Neural cell (in vitro differentiated cells): ENCODE measurements around the gene LCN9. TPM values are rescaled to one million over a fixed set of nuclear protein-coding genes. Genes with fewer than 3 reads are reported as not detected.
A peak's percentile ranks its signal among the peaks of the same experiment; 100 is the strongest.

Experiments used
- H2AFZ ChIP-seq: fragments of 200-600, 300-800 bp; sonication (generic), shearing (Covaris generic); 2 replicates; pipeline ENCODE4 v1.6.0; 2014; ENCODE audit warnings: low read depth, mild to moderate bottlenecking, antibody characterized with exemption, low read length, moderate library complexity
- H3F3A ChIP-seq: fragments of 200-600 bp; shearing (Covaris generic); 2 replicates; pipeline ENCODE4 v1.6.1; 2016; ENCODE audit warnings: mild to moderate bottlenecking, moderate library complexity, mixed read lengths, antibody characterized with exemption, low read length; ENCODE audit not compliant: insufficient read depth, poor library complexity, severe bottlenecking
- H3K27ac ChIP-seq: fragments of 200-600, 300-800 bp; sonication (generic), shearing (Covaris generic); 2 replicates; pipeline ENCODE4 v1.5.1; 2014; ENCODE audit warnings: mild to moderate bottlenecking, low read length, moderate library complexity
- H3K27me3 ChIP-seq: fragments of 300-800, 200-600 bp; sonication (generic), shearing (Covaris generic); 2 replicates; pipeline ENCODE4 v1.6.0; 2014; ENCODE audit warnings: mild to moderate bottlenecking, low read depth, low read length, moderate library complexity; ENCODE audit not compliant: insufficient read depth
- H3K36me3 ChIP-seq: fragments of 300-800, 200-600 bp; sonication (generic), shearing (Covaris generic); 2 replicates; pipeline ENCODE4 v1.5.1; 2014; ENCODE audit warnings: mild to moderate bottlenecking, antibody characterized with exemption, low read length, moderate library complexity; ENCODE audit not compliant: insufficient read depth
- H3K4me2 ChIP-seq: fragments of 300-800, 200-600 bp; sonication (generic), shearing (Covaris generic); 2 replicates; pipeline ENCODE4 v1.6.0; 2014; ENCODE audit warnings: mild to moderate bottlenecking, low read length
- H3K4me3 ChIP-seq: fragments of 300-800, 200-600 bp; sonication (generic), shearing (Covaris generic); 2 replicates; pipeline ENCODE4 v1.5.1; 2014; ENCODE audit warnings: mild to moderate bottlenecking, low read length, moderate library complexity
- H3K79me2 ChIP-seq: fragments of 200-600 bp; shearing (Covaris generic); replicated peaks from 2 replicates; pipeline ENCODE4 v1.6.0; 2014; ENCODE audit warnings: mild to moderate bottlenecking, low read length, moderate library complexity; ENCODE audit not compliant: insufficient read depth
- H3K9ac ChIP-seq: fragments of 300-800, 200-600 bp; sonication (generic), shearing (Covaris generic); 2 replicates; pipeline ENCODE4 v1.6.1; 2016; ENCODE audit warnings: mild to moderate bottlenecking, low read length, mixed read lengths
- H3K9me2 ChIP-seq: fragments of 200-600 bp; shearing (Covaris generic); 2 replicates; pipeline ENCODE4 v1.6.1; 2016; ENCODE audit warnings: mild to moderate bottlenecking, low read length, mixed read lengths; ENCODE audit not compliant: insufficient read depth
- H3K9me3 ChIP-seq: fragments of 200-600, 300-800 bp; sonication (generic), shearing (Covaris generic); 2 replicates; pipeline ENCODE4 v1.6.1; 2016; ENCODE audit warnings: mild to moderate bottlenecking, mixed run types, low read length, moderate library complexity, mixed read lengths
- H4K20me1 ChIP-seq: fragments of 200-600 bp; shearing (Covaris generic); 2 replicates; pipeline ENCODE4 v1.6.1; 2016; ENCODE audit warnings: mild to moderate bottlenecking, mixed run types; ENCODE audit not compliant: insufficient read depth
- CTCF ChIP-seq: fragments of 450-650 bp; IDR thresholded peaks from 2 replicates; pipeline ENCODE4 v1.5.1; 2014; ENCODE audit warnings: antibody characterized with exemption, mild to moderate bottlenecking, moderate library complexity; ENCODE audit not compliant: poor library complexity, severe bottlenecking
- EP300 ChIP-seq: fragments of 450-650 bp; conservative IDR thresholded peaks from 2 replicates; pipeline ENCODE4 v1.6.1; 2014; ENCODE audit warnings: antibody characterized with exemption, mild to moderate bottlenecking, moderate library complexity; ENCODE audit not compliant: poor library complexity, severe bottlenecking
- EZH2 ChIP-seq: fragments of 200-600, 300-800 bp; shearing (Covaris generic), sonication (generic); IDR thresholded peaks from 2 replicates; pipeline ENCODE4 v1.6.1; 2014; ENCODE audit warnings: antibody characterized with exemption, low read length, borderline replicate concordance, mild to moderate bottlenecking; ENCODE audit not compliant: insufficient read depth, poor library complexity, severe bottlenecking
- MXI1 ChIP-seq: fragments of 450-650 bp; conservative IDR thresholded peaks from 2 replicates; pipeline ENCODE4 v1.6.1; 2014; ENCODE audit warnings: antibody characterized with exemption, mild to moderate bottlenecking; ENCODE audit not compliant: poor library complexity, severe bottlenecking
- POLR2AphosphoS5 ChIP-seq: IDR thresholded peaks from 2 replicates; pipeline ENCODE4 v1.6.1; 2012
- RAD21 ChIP-seq: fragments of 450-650 bp; conservative IDR thresholded peaks from 2 replicates; pipeline ENCODE4 v1.6.1; 2014; ENCODE audit warnings: antibody characterized with exemption, mild to moderate bottlenecking, moderate library complexity
- REST ChIP-seq: IDR thresholded peaks from 2 replicates; pipeline ENCODE4 v1.6.1; 2012; ENCODE audit warnings: borderline replicate concordance
- SMC3 ChIP-seq: fragments of 450-650 bp; conservative IDR thresholded peaks from 2 replicates; pipeline ENCODE4 v1.6.1; 2014; ENCODE audit warnings: antibody characterized with exemption, mild to moderate bottlenecking, moderate library complexity; ENCODE audit not compliant: poor library complexity
- TAF1 ChIP-seq: IDR thresholded peaks from 2 replicates; pipeline ENCODE4 v1.6.1; 2012; ENCODE audit warnings: low read depth
- polyA plus RNA-seq: library from polyadenylated mRNA; depleted of rRNA; stranded (reverse); fragments of >200 nt; gene quantifications from 2 replicates; pipeline ENCODE4 v1.2.3, GENCODE V29; 2014

The LCN9 gene
- polyA plus RNA-seq, 1 donor from 2014 or later, result 2.5 TPM

GRCh38 chr9:135715056-135715595 lies 52.0 kb downstream of the LCN9 start:
- H3K36me3 ChIP-seq, result no peaks in the 10 kb centered on the region
- H3K9me2 ChIP-seq, result no peaks in the 10 kb centered on the region
- no peaks in the 10 kb centered on the region for H3F3A ChIP-seq
- TF ChIP-seq RAD21, result no peak
- no peak for TF ChIP-seq EP300
- no peak for TF ChIP-seq SMC3
- no peak for TF ChIP-seq TAF1
- no peak for TF ChIP-seq POLR2AphosphoS5
- no peak for TF ChIP-seq REST
- no peak for TF ChIP-seq EZH2
- no peak for TF ChIP-seq MXI1
- TF ChIP-seq CTCF, result no peak
- H3K27me3 ChIP-seq, result peaks cover 54% of the 10 kb centered on the region
- no peak overlapping the region for H2AFZ ChIP-seq
- H3K4me2 ChIP-seq, result no peak overlapping the region
- H3K27ac ChIP-seq, result no peak overlapping the region
- no peaks in the 10 kb centered on the region for H3K79me2 ChIP-seq
- peak overlapping the region; percentile 51 for H3K4me3 ChIP-seq
- no peaks in the 10 kb centered on the region for H4K20me1 ChIP-seq
- H3K9ac ChIP-seq, result no peak overlapping the region
- no peaks in the 10 kb centered on the region for H3K9me3 ChIP-seq

- no peaks in the 10 kb centered on the region for H4K20me1 ChIP-seq
- H3K36me3 ChIP-seq, result no peaks in the 10 kb centered on the region
- H3K4me2 ChIP-seq, result no peak overlapping the region
- no peaks in the 10 kb centered on the region for H3K9me2 ChIP-seq
- H3K27me3 ChIP-seq, result peaks cover 54% of the 10 kb centered on the region
- no peak overlapping the region for H3K9ac ChIP-seq
- H3K9me3 ChIP-seq, result no peaks in the 10 kb centered on the region
- no peaks in the 10 kb centered on the region for H3K79me2 ChIP-seq
- no peak overlapping the region for H3K4me3 ChIP-seq
- H3F3A ChIP-seq, result no peaks in the 10 kb centered on the region
- no peak overlapping the region for H3K27ac ChIP-seq
- no peak overlapping the region for H2AFZ ChIP-seq
- TF ChIP-seq RAD21 (no peak), POLR2AphosphoS5 (no peak)
Measured at GRCh38 chr9:135716045-135716444, 52.9 kb downstream of the LCN9 start.

Other genes starting within 250 kb of the LCN9 start
- 20.1 and 30.1 TPM in 2 replicates for gene PPP1R26, start 183.5 kb upstream of the LCN9 start, polyA plus RNA-seq
- 20.1 and 23.6 TPM in 2 replicates for gene MRPS2, start 162.6 kb upstream of the LCN9 start, polyA plus RNA-seq
- not detected in 2 replicates for gene LCN1, start 141.9 kb upstream of the LCN9 start, polyA plus RNA-seq
- not detected in 2 replicates for gene OBP2A, start 117.2 kb upstream of the LCN9 start, polyA plus RNA-seq
- gene PAEP, start 101.6 kb upstream of the LCN9 start, polyA plus RNA-seq, result not detected in 2 replicates
- gene GLT6D1, start 23.8 kb upstream of the LCN9 start, polyA plus RNA-seq, result not detected in 2 replicates
- gene SOHLH1, start 36.2 kb downstream of the LCN9 start, polyA plus RNA-seq, result not detected in 2 replicates
- 0.67 and 0.74 TPM in 2 replicates for gene KCNT1, start 38.9 kb downstream of the LCN9 start, polyA plus RNA-seq
- gene CAMSAP1, start 244.2 kb downstream of the LCN9 start, polyA plus RNA-seq, result 58.5 and 88.2 TPM in 2 replicates